PFSK-1 (cell line): ENCODE measurements around the gene COMMD6.

Source experiments
- POLR2AphosphoS5 ChIP-seq: IDR thresholded peaks from 2 replicates; pipeline ENCODE4 v1.6.1; 2012; ENCODE audit warnings: low read depth, mild to moderate bottlenecking, control low read depth, low read length, moderate library complexity
- REST ChIP-seq, 2 experiments: IDR thresholded peaks; 2 replicates each; pipeline versions ENCODE4 v1.6.1 to v1.8.0; 2011 to 2012; ENCODE audit warnings: low read depth in 2 of 2, low read length in 2 of 2, control low read depth in 1 of 2, inconsistent platforms in 1 of 2, mild to moderate bottlenecking in 1 of 2, moderate library complexity in 1 of 2; ENCODE audit not compliant: insufficient read depth in 1 of 2
- SIN3A ChIP-seq: IDR thresholded peaks from 2 replicates; pipeline ENCODE4 v1.6.1; 2012; ENCODE audit warnings: mild to moderate bottlenecking, low read length, moderate library complexity, borderline replicate concordance; ENCODE audit not compliant: insufficient read depth

- TF ChIP-seq REST (IDR thresholded peaks at IDR 0.05; ENCODE audit: insufficient read depth in 1 of 2, low read depth in 2 of 2, low read length in 2 of 2) (no peak), POLR2AphosphoS5 (no peak), SIN3A (no peak)
These were observed 54.9 kb downstream of the COMMD6 start for GRCh38 chr13:75482820-75483079.
